GM19328 (cell line): ENCODE results near the gene CEPT1.

Experiments
- ATAC-seq: cut with Tn5 transposase; IDR thresholded peaks from one replicate; pipeline ENCODE4 v1.9.1; 2021; ENCODE audit warnings: mild to moderate bottlenecking, moderate library complexity; ENCODE audit not compliant: unreplicated experiment

Gene CEPT1

GRCh38 chr1:111192074-111192473 lies 52.1 kb downstream of the CEPT1 start:
- no peak for ATAC-seq

GRCh38 chr1:111192658-111193519 lies 52.9 kb downstream of the CEPT1 start:
- ATAC-seq = no peak

- no peak for ATAC-seq
These were observed 53.9 kb downstream of the CEPT1 start for GRCh38 chr1:111193712-111194480.

- no peak for ATAC-seq
These were observed 55.1 kb downstream of the CEPT1 start for GRCh38 chr1:111195002-111195684.

- no peak for ATAC-seq
These were observed 56.2 kb downstream of the CEPT1 start for GRCh38 chr1:111196213-111196612.

- no peak for ATAC-seq
These were observed 57.7 kb downstream of the CEPT1 start for GRCh38 chr1:111197598-111198284.

- no peak for ATAC-seq
These were observed 58.8 kb downstream of the CEPT1 start for GRCh38 chr1:111198836-111199235.

- no peak for ATAC-seq
These were observed 59.3 kb downstream of the CEPT1 start for GRCh38 chr1:111199329-111199728.

- ATAC-seq = no peak
These were observed 60.1 kb downstream of the CEPT1 start, which contains the start of gene DENND2D for GRCh38 chr1:111199881-111200801. Gene DENND2D, minus strand, starts transcription at chr1:111200646. Its CDS starts 187 bp downstream, at chr1:111200459.

GRCh38 chr1:111200802-111201161 lies 60.8 kb downstream of the CEPT1 start:
- no peak for ATAC-seq

GRCh38 chr1:111201275-111202090 lies 61.5 kb downstream of the CEPT1 start:
- no peak for ATAC-seq

GRCh38 chr1:111202366-111202706 lies 62.3 kb downstream of the CEPT1 start:
- ATAC-seq = no peak

- no peak for ATAC-seq
These were observed 62.9 kb downstream of the CEPT1 start for GRCh38 chr1:111202707-111203623.

GRCh38 chr1:111203681-111204200 lies 63.7 kb downstream of the CEPT1 start:
- peak; percentile 38 for ATAC-seq

GRCh38 chr1:111204201-111204982 lies 64.4 kb downstream of the CEPT1 start:
- ATAC-seq = peak; percentile 63

GRCh38 chr1:111204983-111205713 lies 65.1 kb downstream of the CEPT1 start:
- ATAC-seq = no peak
